Stimulated activated CD8-positive, alpha-beta memory T cell treated with anti-CD3 and anti-CD28 coated beads, Interleukin-15, amount 100 ng/mL, for 4 hours (primary cell): ENCODE measurements around the gene NKX6-1.

Source experiments
- DNase-seq, 2 donors: peaks; one replicate each; pipeline ENCODE4 v3.0.0-alpha.2; 2020; ENCODE audit warnings: low read depth in 2 of 2

Gene NKX6-1

DNA sequence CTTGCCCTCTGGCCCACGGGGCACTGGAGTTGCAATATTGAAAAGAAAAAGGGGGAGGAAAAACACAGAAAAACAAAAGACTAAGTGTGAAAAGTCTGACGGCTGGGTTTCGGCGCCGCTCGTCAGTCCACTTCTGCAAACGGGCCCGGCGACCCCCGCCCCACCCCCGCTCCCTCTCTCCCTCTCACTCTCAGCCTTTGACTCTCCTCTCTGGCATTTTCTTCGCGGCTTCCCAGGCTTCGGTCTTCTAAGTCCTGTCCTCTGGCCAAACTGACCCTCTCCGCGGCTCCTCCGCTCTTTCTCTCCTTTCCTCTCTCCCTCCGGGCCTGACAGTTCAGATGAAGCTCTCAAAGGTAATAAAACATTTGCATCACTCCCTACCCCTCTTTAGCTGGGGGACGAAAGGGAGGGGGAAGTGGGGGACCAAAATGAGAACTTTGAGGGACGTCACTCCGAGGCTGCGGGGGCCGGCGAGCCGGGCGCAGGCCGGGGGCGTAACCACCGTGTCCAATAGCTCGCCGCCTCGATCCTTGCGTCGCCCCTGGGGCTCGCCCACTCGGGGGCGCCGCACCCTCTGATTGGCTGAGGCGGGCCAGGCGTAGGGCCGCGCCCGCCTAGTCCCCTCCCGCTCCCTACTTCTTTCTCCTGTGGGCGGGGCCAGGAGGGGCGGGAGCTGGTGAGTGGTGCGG is at the start of gene NKX6-1:
TSS of gene NKX6-1 (minus strand) at position 358 of the 689 bp plus-strand sequence. CDS start 1,064 bp downstream, outside the sequence.
- DNase-seq: no peak

GRCh38 chr4:84547211-84547610 is 48.1 kb upstream of the NKX6-1 start:
- no peak for DNase-seq

- DNase-seq: no peak
Measured at GRCh38 chr4:84545093-84545492, 46.0 kb upstream of the NKX6-1 start.

GRCh38 chr4:84535901-84536300 is 36.8 kb upstream of the NKX6-1 start:
- no peak for DNase-seq

DNA sequence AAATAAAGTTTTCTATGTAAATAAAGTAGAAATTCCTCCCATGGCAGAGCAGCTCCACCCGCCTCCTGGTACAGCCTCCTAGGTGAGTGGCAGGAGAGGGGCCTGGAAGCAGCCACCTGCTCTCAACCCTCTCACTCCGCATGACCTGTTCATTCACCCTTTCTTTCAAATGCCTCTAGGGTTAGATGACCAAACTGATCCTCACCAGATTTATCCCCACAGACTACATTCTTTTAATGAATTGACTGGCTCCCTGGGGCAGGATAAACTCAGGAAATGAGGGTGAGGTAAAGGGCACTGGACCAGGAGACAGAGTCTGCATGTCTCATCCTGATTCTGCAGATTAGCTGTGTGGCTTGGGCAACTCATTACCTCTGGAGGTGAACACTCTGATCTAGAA is 32.6 kb upstream of the NKX6-1 start:
- no peak for DNase-seq

GRCh38 chr4:84530871-84531270 is 31.8 kb upstream of the NKX6-1 start:
- DNase-seq: no peak

DNA sequence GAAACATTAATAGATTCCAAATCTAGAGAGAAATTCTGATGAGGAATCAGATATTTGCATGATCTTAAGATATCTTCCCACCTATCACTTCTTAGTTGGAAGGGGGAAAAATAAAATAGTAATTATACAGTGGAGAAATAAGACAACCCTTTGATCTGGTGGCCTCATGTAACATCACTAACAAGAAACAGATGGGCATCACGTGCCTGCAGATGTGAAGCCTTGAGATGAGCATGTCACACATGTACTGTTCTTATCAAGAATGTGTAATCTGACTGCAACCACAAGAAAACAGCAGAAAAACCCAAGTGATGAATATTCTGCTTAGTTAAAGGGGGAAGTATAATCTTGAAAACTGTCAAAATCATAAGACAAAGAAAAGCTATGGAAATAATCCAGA is 31.4 kb upstream of the NKX6-1 start:
- DNase-seq: no peak

- DNase-seq: no peak
Measured at GRCh38 chr4:84529169-84529751, 30.2 kb upstream of the NKX6-1 start.

DNA sequence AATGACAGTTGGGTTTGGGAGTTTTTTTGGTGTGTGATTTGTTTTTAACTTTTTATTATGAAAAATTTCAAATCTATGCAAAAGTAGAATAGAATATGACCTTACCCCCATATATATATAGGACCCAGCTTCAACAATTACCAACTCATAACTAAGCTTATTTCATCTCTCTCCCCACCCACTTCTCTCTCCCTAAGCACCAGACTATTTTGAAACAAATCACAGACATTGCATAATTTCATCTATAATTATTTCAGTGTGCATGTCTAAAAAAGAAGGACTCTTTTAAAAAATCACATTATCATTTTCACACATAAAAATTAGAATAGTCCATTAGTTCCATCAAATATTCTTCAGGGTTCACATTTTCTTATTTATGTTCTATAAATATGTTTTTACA is 28.3 kb upstream of the NKX6-1 start:
- DNase-seq: no peak

GRCh38 chr4:84515075-84515474 is 16.0 kb upstream of the NKX6-1 start:
- no peak for DNase-seq

GRCh38 chr4:84512277-84512676 is 13.2 kb upstream of the NKX6-1 start:
- no peak for DNase-seq

- DNase-seq: no peak
Measured at GRCh38 chr4:84511703-84512102, 12.6 kb upstream of the NKX6-1 start.

DNA sequence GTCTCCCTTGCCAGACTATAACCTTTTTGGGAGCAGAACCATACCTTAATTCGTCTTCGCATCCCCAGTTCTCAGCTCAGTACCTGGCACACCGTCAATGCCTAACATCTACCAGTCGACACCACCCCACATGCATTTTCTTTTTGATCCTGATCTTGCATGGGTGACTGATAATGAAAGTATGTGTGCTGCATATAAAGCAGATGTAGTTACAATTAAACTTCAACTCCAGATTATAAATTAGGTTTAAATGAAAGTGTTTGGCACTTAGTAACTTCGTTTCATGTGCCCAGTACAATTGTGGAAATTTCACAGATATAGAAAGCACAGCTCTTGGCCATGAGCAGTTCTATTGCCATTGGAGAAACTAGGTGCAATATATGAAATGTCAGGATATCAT is 8.8 kb upstream of the NKX6-1 start:
- no peak for DNase-seq

- DNase-seq: no peak
Measured at GRCh38 chr4:84504821-84505220, 5.7 kb upstream of the NKX6-1 start.

- no peak for DNase-seq
Measured at GRCh38 chr4:84503495-84504437, 4.7 kb upstream of the NKX6-1 start.

DNA sequence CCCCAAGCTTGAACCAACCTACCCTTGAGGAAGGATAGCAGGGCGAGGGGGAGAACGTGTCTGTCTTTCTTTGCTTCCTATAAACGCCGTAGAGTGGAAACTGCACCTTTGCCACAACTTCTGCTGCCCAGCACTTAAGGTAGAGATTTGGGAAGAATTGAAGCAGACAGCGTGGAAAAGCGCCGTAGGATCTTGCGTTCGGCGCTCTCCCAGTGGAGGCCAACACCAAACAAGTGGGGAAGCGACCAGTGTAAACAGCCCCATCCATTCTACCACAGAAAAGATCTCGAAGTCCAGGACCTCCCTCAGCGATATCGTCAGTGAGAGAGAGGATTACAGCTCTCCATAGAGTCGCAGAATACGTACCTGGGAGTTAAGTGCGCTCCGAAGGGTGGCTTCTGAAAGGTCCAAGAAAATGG is 3.9 kb upstream of the NKX6-1 start:
- DNase-seq: no peak

GRCh38 chr4:84502333-84502954 is 3.4 kb upstream of the NKX6-1 start:
- DNase-seq: no peak

GRCh38 chr4:84501721-84502267 is 2.7 kb upstream of the NKX6-1 start:
- no peak for DNase-seq

GRCh38 chr4:84501202-84501503 is 2.1 kb upstream of the NKX6-1 start:
- DNase-seq: no peak

- DNase-seq: no peak
Measured at GRCh38 chr4:84500386-84501201, 1.5 kb upstream of the NKX6-1 start.

- DNase-seq: no peak
Measured at GRCh38 chr4:84499624-84499982, 511 bp upstream of the NKX6-1 start.
